ENCODE results near the gene MAP3K5.

Gene MAP3K5

GRCh38 chr6:136685540-136686108 lies 106.7 kb downstream of the MAP3K5 start:
- DNase-seq (ENCODE audit: low read depth) = peak; percentile 45

GRCh38 chr6:136684466-136684865 lies 107.8 kb downstream of the MAP3K5 start:
- no peak for DNase-seq (ENCODE audit: low read depth)

- DNase-seq (ENCODE audit: low read depth) = no peak
Measured at GRCh38 chr6:136683209-136683941, 108.9 kb downstream of the MAP3K5 start.

GRCh38 chr6:136682292-136682691 lies 110.0 kb downstream of the MAP3K5 start:
- no peak for DNase-seq (ENCODE audit: low read depth)

GRCh38 chr6:136677822-136678221 lies 114.5 kb downstream of the MAP3K5 start:
- DNase-seq (ENCODE audit: low read depth) = no peak

- peak; percentile 14 for DNase-seq (ENCODE audit: low read depth)
Measured at GRCh38 chr6:136677344-136677743, 114.9 kb downstream of the MAP3K5 start.

GRCh38 chr6:136676075-136676474 lies 116.2 kb downstream of the MAP3K5 start:
- DNase-seq (ENCODE audit: low read depth) = peak; percentile 6

GRCh38 chr6:136673571-136673970 lies 118.7 kb downstream of the MAP3K5 start:
- no peak for DNase-seq (ENCODE audit: low read depth)

GRCh38 chr6:136672144-136672543 lies 120.1 kb downstream of the MAP3K5 start:
- no peak for DNase-seq (ENCODE audit: low read depth)

- peak; percentile 85 for DNase-seq (ENCODE audit: low read depth)
Measured at GRCh38 chr6:136669299-136669699, 123.0 kb downstream of the MAP3K5 start.

GRCh38 chr6:136668571-136668970 lies 123.7 kb downstream of the MAP3K5 start:
- no peak for DNase-seq (ENCODE audit: low read depth)

GRCh38 chr6:136666041-136666440 lies 126.2 kb downstream of the MAP3K5 start:
- DNase-seq (ENCODE audit: low read depth) = no peak

GRCh38 chr6:136662347-136663237 lies 129.7 kb downstream of the MAP3K5 start:
- no peak for DNase-seq (ENCODE audit: low read depth)

GRCh38 chr6:136660727-136661126 lies 131.6 kb downstream of the MAP3K5 start:
- no peak for DNase-seq (ENCODE audit: low read depth)

- no peak for DNase-seq (ENCODE audit: low read depth)
Measured at GRCh38 chr6:136659991-136660499, 132.2 kb downstream of the MAP3K5 start.

- no peak for DNase-seq (ENCODE audit: low read depth)
Measured at GRCh38 chr6:136658711-136659110, 133.6 kb downstream of the MAP3K5 start.

GRCh38 chr6:136657666-136658065 lies 134.6 kb downstream of the MAP3K5 start:
- peak; percentile 67 for DNase-seq (ENCODE audit: low read depth)

- DNase-seq (ENCODE audit: low read depth) = no peak
Measured at GRCh38 chr6:136656121-136656520, 136.2 kb downstream of the MAP3K5 start.

GRCh38 chr6:136655239-136656014 lies 136.8 kb downstream of the MAP3K5 start:
- no peak for DNase-seq (ENCODE audit: low read depth)

- DNase-seq (ENCODE audit: low read depth) = peak; percentile 16
Measured at GRCh38 chr6:136654086-136654485, 138.2 kb downstream of the MAP3K5 start.

GRCh38 chr6:136652656-136653055 lies 139.6 kb downstream of the MAP3K5 start:
- DNase-seq (ENCODE audit: low read depth) = no peak

- DNase-seq (ENCODE audit: low read depth) = no peak
Measured at GRCh38 chr6:136651982-136652381, 140.3 kb downstream of the MAP3K5 start.
